Lower leg skin (tissue), 3 donors: ENCODE data around the gene ADAMTS8.

Experiments
- POLR2A ChIP-seq, 2 donors: fragments of 450-650 bp; IDR thresholded peaks; one replicate each; pipeline ENCODE4 v1.6.1; 2016 to 2017; ENCODE audit warnings: antibody characterized with exemption in 2 of 2, mild to moderate bottlenecking in 1 of 2, moderate library complexity in 1 of 2
- TF ChIP-seq, protein P1 (sequence below), 3 donors: fragments of 450-650 bp; IDR thresholded peaks; one replicate each; pipeline ENCODE4 v1.5.1; 2016; ENCODE audit warnings: antibody characterized with exemption in 3 of 3, mild to moderate bottlenecking in 3 of 3, moderate library complexity in 2 of 3

DNA sequence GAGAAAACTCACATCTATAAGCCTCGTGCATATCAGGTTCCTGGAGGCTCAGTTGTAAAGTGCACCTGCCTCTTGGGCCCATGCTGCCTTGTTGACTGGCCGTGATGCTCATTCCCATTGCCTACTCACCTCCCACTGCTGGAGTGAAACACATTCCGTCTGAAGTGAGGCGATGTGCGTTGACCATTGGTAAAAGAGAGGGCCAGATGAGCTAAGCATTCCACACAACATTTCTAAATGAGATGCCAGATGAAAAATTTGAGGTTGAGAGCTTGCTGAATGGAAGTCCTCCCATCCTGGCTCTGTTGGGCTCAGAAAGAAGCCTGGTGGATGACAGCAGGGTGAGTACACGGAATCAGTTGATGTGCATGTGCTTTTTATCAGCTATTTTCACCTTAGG lies 11.5 kb upstream of the ADAMTS8 start:
- TF ChIP-seq, protein P1, sequence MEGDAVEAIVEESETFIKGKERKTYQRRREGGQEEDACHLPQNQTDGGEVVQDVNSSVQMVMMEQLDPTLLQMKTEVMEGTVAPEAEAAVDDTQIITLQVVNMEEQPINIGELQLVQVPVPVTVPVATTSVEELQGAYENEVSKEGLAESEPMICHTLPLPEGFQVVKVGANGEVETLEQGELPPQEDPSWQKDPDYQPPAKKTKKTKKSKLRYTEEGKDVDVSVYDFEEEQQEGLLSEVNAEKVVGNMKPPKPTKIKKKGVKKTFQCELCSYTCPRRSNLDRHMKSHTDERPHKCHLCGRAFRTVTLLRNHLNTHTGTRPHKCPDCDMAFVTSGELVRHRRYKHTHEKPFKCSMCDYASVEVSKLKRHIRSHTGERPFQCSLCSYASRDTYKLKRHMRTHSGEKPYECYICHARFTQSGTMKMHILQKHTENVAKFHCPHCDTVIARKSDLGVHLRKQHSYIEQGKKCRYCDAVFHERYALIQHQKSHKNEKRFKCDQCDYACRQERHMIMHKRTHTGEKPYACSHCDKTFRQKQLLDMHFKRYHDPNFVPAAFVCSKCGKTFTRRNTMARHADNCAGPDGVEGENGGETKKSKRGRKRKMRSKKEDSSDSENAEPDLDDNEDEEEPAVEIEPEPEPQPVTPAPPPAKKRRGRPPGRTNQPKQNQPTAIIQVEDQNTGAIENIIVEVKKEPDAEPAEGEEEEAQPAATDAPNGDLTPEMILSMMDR (IDR thresholded peaks at IDR 0.05): no peak
- TF ChIP-seq POLR2A (IDR thresholded peaks at IDR 0.05): no peak
